K562 (cell line): ENCODE measurements around the gene BUB3. TPM values are rescaled to one million over a fixed set of nuclear protein-coding genes. Genes with fewer than 3 reads are reported as not detected.

Experiments
- ATF6 ChIP-seq: sonication (generic); formaldehyde crosslinking; IDR thresholded peaks from 2 replicates; pipeline ENCODE4 v1.4.0; 2020; ENCODE audit warnings: mild to moderate bottlenecking, missing genetic modification reagents
- BACH1 ChIP-seq: fragments of 200-800 bp; sonication (Bioruptor generic); IDR thresholded peaks from 2 replicates; pipeline ENCODE4 v1.6.1; 2016; ENCODE audit warnings: missing genetic modification characterization, missing compliant biosample characterization
- CBX1 ChIP-seq: sonication (generic); IDR thresholded peaks from 2 replicates; pipeline ENCODE4 v1.6.1; 2016; ENCODE audit warnings: antibody characterized with exemption, low read depth, mild to moderate bottlenecking
- CC2D1A ChIP-seq: fragments of 450-650 bp; IDR thresholded peaks from 2 replicates; pipeline ENCODE4 v1.6.1; 2017; ENCODE audit warnings: mild to moderate bottlenecking
- E2F8 ChIP-seq: fragments of 450-650 bp; IDR thresholded peaks from 2 replicates; pipeline ENCODE4 v1.7.1; 2018; ENCODE audit warnings: mild to moderate bottlenecking, low read depth; ENCODE audit not compliant: partially characterized antibody
- GATAD2B ChIP-seq: fragments of 450-650 bp; IDR thresholded peaks from 2 replicates; pipeline ENCODE4 v1.6.1; 2017; ENCODE audit warnings: mild to moderate bottlenecking, borderline replicate concordance
- HNRNPH1 ChIP-seq: fragments of 200-400 bp; formaldehyde crosslinking; optimal IDR thresholded peaks from 2 replicates; pipeline ENCODE3; 2017; ENCODE audit warnings: low read depth, mild to moderate bottlenecking, low read length, moderate library complexity
- ILK ChIP-seq: fragments of 450-650 bp; IDR thresholded peaks from 2 replicates; pipeline ENCODE4 v1.6.1; 2016; ENCODE audit warnings: missing genetic modification characterization, low read depth, mild to moderate bottlenecking, missing compliant biosample characterization, moderate library complexity, borderline replicate concordance
- KLF6 ChIP-seq: fragments of 250-450 bp; sonication (Bioruptor Pico); IDR thresholded peaks from 2 replicates; pipeline ENCODE4 v1.4.0; 2020; ENCODE audit warnings: mild to moderate bottlenecking, moderate library complexity, borderline replicate concordance
- MYBL2 ChIP-seq, 2 experiments: fragments of 450-650 bp in 1 of 2; sonication (generic) in 1 of 2; formaldehyde crosslinking in 1 of 2; IDR thresholded peaks; 2 replicates each; pipeline versions ENCODE4 v1.6.1 to v1.8.1; 2017 to 2022; ENCODE audit warnings: borderline replicate concordance in 1 of 2, inconsistent platforms in 1 of 2, low read depth in 1 of 2, mild to moderate bottlenecking in 1 of 2, missing genetic modification reagents in 1 of 2, moderate library complexity in 1 of 2
- NCOA2 ChIP-seq, 2 experiments: fragments of 450-650 bp; IDR thresholded peaks; 2 replicates each; pipeline ENCODE4 v1.6.1; 2018; ENCODE audit warnings: mild to moderate bottlenecking in 2 of 2, moderate library complexity in 1 of 2; ENCODE audit not compliant: partially characterized antibody in 2 of 2
- NFYB ChIP-seq: IDR thresholded peaks from 2 replicates; pipeline ENCODE4 v1.6.1; 2011; ENCODE audit warnings: mild to moderate bottlenecking, moderate library complexity; ENCODE audit not compliant: insufficient read length; ENCODE audit errors: extremely low read depth
- NRF1 ChIP-seq, 2 experiments: fragments of 450-650 bp; IDR thresholded peaks in 1 of 2; conservative IDR thresholded peaks in 1 of 2; 2 replicates each; pipeline ENCODE4 v1.6.1; 2014; ENCODE audit warnings: mild to moderate bottlenecking in 2 of 2
- RFX7 ChIP-seq: fragments of 250-450 bp; sonication (Bioruptor Pico); IDR thresholded peaks from 2 replicates; pipeline ENCODE4 v1.5.1; 2021; ENCODE audit warnings: mild to moderate bottlenecking
- SMARCA4 ChIP-seq: fragments of 450-650 bp; IDR thresholded peaks from 2 replicates; pipeline ENCODE4 v1.6.1; 2016
- SMARCC2 ChIP-seq: fragments of 450-650 bp; IDR thresholded peaks from 2 replicates; pipeline ENCODE4 v1.6.1; 2017; ENCODE audit warnings: antibody characterized with exemption, moderate library complexity, mild to moderate bottlenecking, low read depth
- SREBF1 ChIP-seq: fragments of 150-350 bp; IDR thresholded peaks from 2 replicates; pipeline ENCODE4 v1.6.1; 2014; ENCODE audit warnings: antibody characterized with exemption, low read depth, low read length, borderline replicate concordance
- TAF15 ChIP-seq: fragments of 200-400 bp; formaldehyde crosslinking; IDR thresholded peaks from 2 replicates; pipeline ENCODE4 v1.6.1; 2017; ENCODE audit warnings: mild to moderate bottlenecking, low read depth, low read length, moderate library complexity
- TEAD1 ChIP-seq, 2 experiments: fragments of 450-650 bp in 1 of 2; sonication (generic) in 1 of 2; formaldehyde crosslinking; IDR thresholded peaks; 2 replicates each; pipeline versions ENCODE4 v1.4.0 to v1.8.0; 2020 to 2022; ENCODE audit warnings: mild to moderate bottlenecking in 2 of 2, missing genetic modification reagents in 1 of 2
- ZNF24 ChIP-seq: fragments of 450-650 bp; IDR thresholded peaks from 2 replicates; pipeline ENCODE4 v1.6.1; 2016
- ZNF311 ChIP-seq: fragments of 250-450 bp; sonication (Bioruptor Pico); IDR thresholded peaks from 2 replicates; pipeline ENCODE4 v1.4.0; 2020; ENCODE audit warnings: mild to moderate bottlenecking, moderate library complexity
- ZNF584 ChIP-seq: fragments of 200-800 bp; sonication (Bioruptor generic); IDR thresholded peaks from 2 replicates; pipeline ENCODE4 v1.6.1; 2016; ENCODE audit warnings: low read depth, mild to moderate bottlenecking, missing genetic modification characterization, missing compliant biosample characterization
- polyA plus RNA-seq, 8 experiments: library from polyadenylated mRNA; depleted of rRNA in 4 of 8; stranded (reverse) in 5 of 8; unstranded in 3 of 8; fragments of >200 nt; fragmentation: Nextera tagmentation in 2 of 8; fragmentation: Illumina TruSeq in 1 of 8; extraction: Ambion mirVana in 2 of 8; extraction: Trizol in 1 of 8; gene quantifications; 2 replicates each; pipeline versions ENCODE4 v1.2.1 to v1.2.3, GENCODE V29; 2011 to 2014; ENCODE audit warnings: inconsistent platforms in 1 of 8, missing spikeins in 1 of 8
- total RNA-seq, 7 experiments: library from RNA; depleted of rRNA in 6 of 7; stranded (reverse); fragments of >200 nt in 6 of 7; fragmentation: Illumina TruSeq in 2 of 7; extraction: Trizol in 2 of 7; gene quantifications; 2 replicates each; pipeline versions ENCODE4 v1.2.1 to v1.2.3, GENCODE V29; 2011 to 2021; ENCODE audit warnings: low replicate concordance in 1 of 7
- TF ChIP-seq, protein P1 (sequence below): sonication (generic); IDR thresholded peaks from 2 replicates; pipeline ENCODE4 v1.6.1; 2016

The BUB3 gene
- total and polyA plus RNA-seq, 9 of the 15 experiments (the other 6 are each of a cell fraction or from before 2014, with no cell fraction given), result 167 to 761 (median 225) TPM

- TF ChIP-seq ATF6 (CRISPR knock-in tag) (no peak), BACH1 (tag) (no peak), ZNF311 (CRISPR knock-in tag) (no peak), NCOA2 (IDR thresholded peaks at IDR 0.05; ENCODE audit: partially characterized antibody in 2 of 2) (no peak), ILK (tag) (no peak), ZNF24 (peak; percentile 88), TAF15 (no peak), CBX1 (0 out of 2 replicates have a peak, but pooled peaks have one; percentile 29), E2F8 (no peak), SMARCC2 (no peak), NFYB (no peak), NRF1 (conservative IDR thresholded peaks at IDR 0.05 in 1 of 2, IDR thresholded peaks at IDR 0.05 in 1 of 2) (peak; percentile 54 to 64; a peak in 3 of 4 replicates), ZNF584 (CRISPR knock-in tag) (no peak), KLF6 (no peak), HNRNPH1 (no peak), SREBF1 (no peak), CC2D1A (no peak), RFX7 (CRISPR knock-in tag) (no peak), MYBL2 (IDR thresholded peaks at IDR 0.05; ENCODE audit: low read depth) (no peak), MYBL2 (CRISPR knock-in tag; IDR thresholded peaks at IDR 0.05; ENCODE audit: borderline replicate concordance) (no peak), SMARCA4 (no peak), GATAD2B (no peak), TEAD1 (CRISPR knock-in tag; IDR thresholded peaks at IDR 0.05) (no peak)
- TF ChIP-seq, protein P1, sequence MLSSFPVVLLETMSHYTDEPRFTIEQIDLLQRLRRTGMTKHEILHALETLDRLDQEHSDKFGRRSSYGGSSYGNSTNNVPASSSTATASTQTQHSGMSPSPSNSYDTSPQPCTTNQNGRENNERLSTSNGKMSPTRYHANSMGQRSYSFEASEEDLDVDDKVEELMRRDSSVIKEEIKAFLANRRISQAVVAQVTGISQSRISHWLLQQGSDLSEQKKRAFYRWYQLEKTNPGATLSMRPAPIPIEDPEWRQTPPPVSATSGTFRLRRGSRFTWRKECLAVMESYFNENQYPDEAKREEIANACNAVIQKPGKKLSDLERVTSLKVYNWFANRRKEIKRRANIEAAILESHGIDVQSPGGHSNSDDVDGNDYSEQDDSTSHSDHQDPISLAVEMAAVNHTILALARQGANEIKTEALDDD, result no peak
Measured at GRCh38 chr10:123132576-123133477, 21.4 kb upstream of the BUB3 start (continued).
